Heart right ventricle (tissue), 16 donors: ENCODE data around the gene PLB1. TPM values are rescaled to one million over a fixed set of nuclear protein-coding genes. Genes with fewer than 3 reads are reported as not detected.

Experiments
- ATAC-seq, 8 donors: fragments of 200-7000 bp; cut with Tn5 transposase; one replicate each; pipeline ENCODE4 v1.9.1; 2020; ENCODE audit warnings: mild to moderate bottlenecking in 8 of 8, moderate library complexity in 8 of 8, moderate number of reproducible peaks in 1 of 8
- DNase-seq, 2 donors: peaks; one replicate each; pipeline ENCODE4 v3.0.0-alpha.2; 2020
- H3K27ac ChIP-seq, 10 donors: fragments of 200-600 bp; sonication (generic) in 2 of 10; one replicate each; pipeline versions ENCODE4 v1.5.0 to v1.8.0; 2020 to 2022; ENCODE audit warnings: mild to moderate bottlenecking in 3 of 10
- H3K27me3 ChIP-seq, 7 donors: fragments of 200-600 bp; one replicate each; pipeline ENCODE4 v1.8.0; 2021 to 2022; ENCODE audit warnings: mild to moderate bottlenecking in 2 of 7
- H3K36me3 ChIP-seq, 9 donors: fragments of 200-600 bp; sonication (generic) in 1 of 9; one replicate each; pipeline versions ENCODE4 v1.5.0 to v1.8.0; 2020 to 2022; ENCODE audit warnings: mild to moderate bottlenecking in 2 of 9
- H3K4me1 ChIP-seq, 9 donors: fragments of 200-600 bp; sonication (generic) in 1 of 9; one replicate each; pipeline versions ENCODE4 v1.5.0 to v1.8.0; 2020 to 2022; ENCODE audit warnings: mild to moderate bottlenecking in 4 of 9
- H3K4me3 ChIP-seq, 10 donors: fragments of 200-600 bp; sonication (generic) in 2 of 10; one replicate each; pipeline versions ENCODE4 v1.5.0 to v1.8.0; 2020 to 2022; ENCODE audit warnings: mild to moderate bottlenecking in 7 of 10, moderate library complexity in 2 of 10
- H3K9me3 ChIP-seq, 11 donors: fragments of 200-600 bp in 10 of 11; sonication (generic) in 2 of 11; one replicate each; pipeline versions ENCODE4 v1.5.0 to v1.8.0; 2013 to 2022; ENCODE audit warnings: mild to moderate bottlenecking in 2 of 11, control low read depth in 1 of 11, moderate library complexity in 1 of 11
- CTCF ChIP-seq, 9 donors: fragments of 200-600 bp; sonication (generic) in 2 of 9; IDR thresholded peaks; one replicate each; pipeline versions ENCODE4 v1.5.0 to v1.8.0; 2021 to 2022; ENCODE audit warnings: antibody characterized with exemption in 9 of 9, mild to moderate bottlenecking in 5 of 9, moderate library complexity in 1 of 9
- WGBS, 2 donors: extraction: QIAGEN DNeasy Blood & Tissue Kit; methylation state at CpG; one replicate each; pipeline ENCODE4 v1.1.7; 2013; ENCODE audit warnings: inconsistent platforms in 1 of 2; 5-methylcytosine and 5-hydroxymethylcytosine counted together
- intact Hi-C, 10 donors: fragments of 100-400 bp; cut with DNase I; formaldehyde crosslinking; loops; one replicate each; pipeline versions ENCODE4 v1.11.1 to v1.14.2; 2022
- polyA plus RNA-seq, 2 donors: library from polyadenylated mRNA; stranded (reverse); fragments of 200-250 nt; gene quantifications; one replicate each; pipeline ENCODE4 v1.2.3, GENCODE V29; 2013
- total RNA-seq, 10 donors: library from RNA; stranded (reverse); fragmentation: NEBNext Ultra II Directional in 3 of 10; extraction: Animal tissue kit (Norgen Biotek cat#: 25700) in 3 of 10; gene quantifications; one replicate each; pipeline versions ENCODE4 v1.2.1 to v1.2.4, GENCODE V29; 2021 to 2023
- donor health status: Arrhythmogenic right ventricular cardiomyopathy.
- donor health status: ischemic (EF 13 %, LVEDD 7.1; RV severe dilation, severe dysfunction).
- donor health status: healthy with polysubstance abuse.
- donor health status: DM: no; HTN: yes; CAD: no.
- donor health status: DM: no; HTN: no; CAD: no.
- donor health status: ischemic (EF 25% LVEDD 6.9; RV normal size, moderate dysfunction).
- donor health status: ischemic (EF 25% LVEDD 5.7; RV mildly dilated, moderate dysfunction).
- donor health status: healthy.
- donor health status: DM: yes; HTN: yes; CAD: no.
- donor health status: Ischemic cardiomyopathy.
- donor health status: ischemic (EF 35%, LVEDD 5.7; RV mildly dilated, moderate dysfunction).
- donor health status: nonischemic (EF 11% LVEDD 7.7; RV severe dilation, severe dysfunction).
- donor health status: DM: yes; HTN: yes; CAD: no.
- donor health status: PGD.
- donor health status: ischemic (EF 29% LVEDD 5.4; RV normal size, mild dysfunction).
- donor health status: nonischemic (EF 23%, LVEDD 6.1; RV moderate dilation, normal function).

Gene PLB1
- total and polyA plus RNA-seq, 12 donors: 0.34 to 6.1 (median 1.4) TPM

DNA sequence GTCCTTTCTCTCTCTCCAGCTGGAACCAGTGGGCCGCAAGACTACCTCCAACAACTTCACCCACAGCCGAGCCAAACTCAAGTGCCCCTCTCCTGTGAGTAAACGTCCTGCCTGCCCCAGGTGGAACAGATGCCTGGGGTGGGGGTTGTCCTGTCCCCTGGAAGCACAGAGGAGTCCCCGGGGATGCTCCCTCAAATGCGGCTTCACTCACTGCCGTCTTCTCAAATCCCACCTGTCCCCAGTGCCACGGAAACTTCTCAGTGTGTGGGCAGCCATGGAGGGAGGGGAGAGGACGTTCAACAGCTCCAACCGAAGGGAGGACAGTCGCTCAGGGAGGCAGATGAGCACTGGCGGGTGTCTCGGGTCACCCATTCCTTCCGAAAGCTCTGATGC is 145.0 kb downstream of the PLB1 start:
- Histone ChIP-seq H3K9me3 (no peaks in the 10 kb centered on the region), H3K27me3 (no peaks in the 10 kb centered on the region), H3K4me3 (no peak overlapping the region), H3K4me1 (peaks cover 0 to 34% (median 13%) of the 10 kb centered on the region in 9 donors), H3K27ac (no peak overlapping the region), H3K36me3 (no peaks in the 10 kb centered on the region)
- no peak for DNase-seq
- 92% methylated on average over 13 of the region's 13 CpGs for WGBS, 2 donors
- intact Hi-C loops: no loop called here
- ATAC-seq: no peak
- TF ChIP-seq CTCF (IDR thresholded peaks at IDR 0.05): no peak

- no peak for DNase-seq
- ATAC-seq: peak in 1 of 8 donors; percentile 10
- H3K36me3 ChIP-seq: no peaks in the 10 kb centered on the region
- no peak overlapping the region for H3K4me3 ChIP-seq
- H3K27me3 ChIP-seq: no peaks in the 10 kb centered on the region
- TF ChIP-seq CTCF (IDR thresholded peaks at IDR 0.05): no peak
- H3K4me1 ChIP-seq: peaks cover 0 to 16% (median 0%) of the 10 kb centered on the region in 9 donors
- 96 to 97% methylated on average over 13 of the region's 13 CpGs for WGBS, 2 donors
- H3K9me3 ChIP-seq: no peaks in the 10 kb centered on the region
- intact Hi-C loops: no loop called here
- H3K27ac ChIP-seq: no peak overlapping the region
Measured at GRCh38 chr2:28642796-28643195, 146.9 kb downstream of the PLB1 start.

DNA sequence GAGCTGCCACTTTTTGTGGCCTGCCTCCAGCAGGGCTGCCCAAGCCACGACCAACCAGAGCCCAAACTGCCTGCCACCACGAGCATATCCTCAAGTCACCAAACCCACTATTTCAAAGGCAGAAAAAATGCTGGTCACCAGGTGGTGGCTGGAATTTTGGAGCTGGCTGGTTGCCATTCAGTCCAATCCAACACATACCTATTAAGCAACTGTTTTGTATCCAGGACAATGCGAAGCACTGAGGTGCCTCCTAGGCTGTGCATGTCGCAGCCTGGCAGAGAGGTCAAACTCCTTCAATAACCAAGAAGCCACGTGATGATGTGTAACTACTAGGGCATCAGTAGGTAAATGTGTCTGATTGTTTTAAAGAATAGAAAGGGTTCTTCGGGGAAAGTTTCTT is 147.5 kb downstream of the PLB1 start:
- Histone ChIP-seq H3K4me1 (peaks cover 0 to 11% (median 0%) of the 10 kb centered on the region in 9 donors), H3K4me3 (no peak overlapping the region), H3K27me3 (no peaks in the 10 kb centered on the region), H3K36me3 (no peaks in the 10 kb centered on the region), H3K9me3 (no peaks in the 10 kb centered on the region), H3K27ac (peak overlapping the region in 1 of 10 donors; percentile 39)
- ATAC-seq: no peak
- no peak for TF ChIP-seq CTCF (IDR thresholded peaks at IDR 0.05)
- WGBS, 2 donors: 83 to 90% methylated on average over 6 of the region's 6 CpGs
- intact Hi-C loops: no loop called here
- DNase-seq: no peak

DNA sequence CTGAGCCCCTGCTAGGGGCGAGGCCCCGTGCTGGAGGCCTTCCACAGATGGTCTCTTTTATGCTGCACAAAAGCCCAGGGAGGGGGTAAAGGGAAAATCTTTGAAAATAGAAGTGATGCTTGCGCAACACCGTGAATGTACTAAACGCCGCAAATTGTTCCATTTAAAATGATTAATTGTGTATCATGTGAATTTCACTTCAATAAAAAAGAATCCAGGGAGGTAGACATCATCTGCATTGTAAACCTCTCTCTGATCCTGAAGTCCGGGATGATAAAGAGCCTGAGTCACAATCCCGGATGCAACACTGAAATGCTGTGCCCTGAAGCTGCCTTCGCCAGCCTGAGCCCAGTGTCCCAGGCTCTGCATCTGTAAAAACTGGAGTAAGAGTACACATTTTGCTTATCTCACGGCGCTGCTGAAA is 148.1 kb downstream of the PLB1 start:
- Histone ChIP-seq H3K4me1 (peaks cover 0 to 10% (median 0%) of the 10 kb centered on the region in 9 donors), H3K27me3 (no peaks in the 10 kb centered on the region), H3K36me3 (no peaks in the 10 kb centered on the region), H3K4me3 (no peak overlapping the region), H3K27ac (peak overlapping the region in 4 of 10 donors; percentile 22 to 41 (median 32)), H3K9me3 (no peaks in the 10 kb centered on the region)
- no peak for TF ChIP-seq CTCF (IDR thresholded peaks at IDR 0.05)
- no peak for ATAC-seq
- 72 to 77% methylated on average over 11 of the region's 11 CpGs for WGBS, 2 donors
- intact Hi-C loops: no loop called here
- DNase-seq: no peak
